Measurements from ENCODE around the gene CLGN.
"Not testable (repeated sequence)": the region's sequence is repeated elsewhere in the genome, so short reads cannot be mapped to it uniquely, and the experiment has no call there.

Gene CLGN, protein sequence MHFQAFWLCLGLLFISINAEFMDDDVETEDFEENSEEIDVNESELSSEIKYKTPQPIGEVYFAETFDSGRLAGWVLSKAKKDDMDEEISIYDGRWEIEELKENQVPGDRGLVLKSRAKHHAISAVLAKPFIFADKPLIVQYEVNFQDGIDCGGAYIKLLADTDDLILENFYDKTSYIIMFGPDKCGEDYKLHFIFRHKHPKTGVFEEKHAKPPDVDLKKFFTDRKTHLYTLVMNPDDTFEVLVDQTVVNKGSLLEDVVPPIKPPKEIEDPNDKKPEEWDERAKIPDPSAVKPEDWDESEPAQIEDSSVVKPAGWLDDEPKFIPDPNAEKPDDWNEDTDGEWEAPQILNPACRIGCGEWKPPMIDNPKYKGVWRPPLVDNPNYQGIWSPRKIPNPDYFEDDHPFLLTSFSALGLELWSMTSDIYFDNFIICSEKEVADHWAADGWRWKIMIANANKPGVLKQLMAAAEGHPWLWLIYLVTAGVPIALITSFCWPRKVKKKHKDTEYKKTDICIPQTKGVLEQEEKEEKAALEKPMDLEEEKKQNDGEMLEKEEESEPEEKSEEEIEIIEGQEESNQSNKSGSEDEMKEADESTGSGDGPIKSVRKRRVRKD

GRCh38 chr4:140427106-140427918 is at the start of gene CLGN:
Gene CLGN (minus strand): TSS chr4:140427648. CDS start chr4:140413078, 14,570 bp downstream.
- no peak for DNase-seq (ENCODE audit: low read depth, low spot score)

DNA sequence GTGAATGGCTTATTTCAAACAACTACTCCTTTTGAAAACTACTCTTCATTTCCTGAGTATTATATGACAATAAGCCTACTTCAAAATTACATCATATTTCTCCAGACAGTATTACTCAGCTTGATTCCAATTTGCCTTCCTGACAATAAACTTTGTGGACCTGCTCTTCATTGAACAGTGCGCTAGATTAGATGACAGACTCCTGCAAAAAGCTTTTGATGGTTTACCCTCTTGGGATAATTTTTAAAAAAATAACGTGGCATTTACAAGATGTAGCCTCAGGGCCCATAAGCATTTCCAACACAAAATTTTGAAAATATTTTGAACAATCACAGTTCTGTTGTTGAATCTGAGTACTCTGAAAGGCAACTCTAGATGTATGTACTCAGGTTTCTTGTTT is 44.7 kb upstream of the CLGN start:
- no peak for DNase-seq (ENCODE audit: low read depth, low spot score)

GRCh38 chr4:140469791-140470733 is 42.6 kb upstream of the CLGN start:
- DNase-seq (ENCODE audit: low read depth, low spot score), result no peak

GRCh38 chr4:140466146-140466545 is 38.7 kb upstream of the CLGN start:
- DNase-seq (ENCODE audit: low read depth, low spot score), result no peak

GRCh38 chr4:140463614-140464013 is 36.2 kb upstream of the CLGN start:
- DNase-seq (ENCODE audit: low read depth, low spot score), result no peak

DNA sequence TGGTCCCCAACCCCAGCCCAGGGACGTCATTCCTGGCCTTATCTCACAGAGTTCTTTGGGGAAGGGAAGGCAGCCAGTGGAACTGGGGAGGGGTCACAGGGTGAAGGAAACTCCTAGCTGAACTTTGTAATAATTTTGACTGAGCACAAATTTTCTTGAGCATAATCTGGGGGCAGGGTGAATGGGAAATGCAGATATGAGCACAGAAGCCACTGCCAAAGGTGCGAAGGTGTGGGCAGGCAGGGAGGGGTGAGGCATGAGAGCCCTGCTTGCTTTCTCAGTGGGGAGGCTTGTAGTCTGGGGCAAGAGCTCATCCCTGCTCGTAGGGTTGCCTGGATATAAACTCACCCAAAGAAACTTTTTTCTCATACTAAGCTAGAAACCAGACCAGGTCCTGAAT is 35.7 kb upstream of the CLGN start:
- no peak for DNase-seq (ENCODE audit: low read depth, low spot score)

GRCh38 chr4:140450352-140450751 is 22.9 kb upstream of the CLGN start:
- DNase-seq (ENCODE audit: low read depth, low spot score), result no peak

GRCh38 chr4:140448830-140449229 is 21.4 kb upstream of the CLGN start:
- DNase-seq (ENCODE audit: low read depth, low spot score), result no peak

DNA sequence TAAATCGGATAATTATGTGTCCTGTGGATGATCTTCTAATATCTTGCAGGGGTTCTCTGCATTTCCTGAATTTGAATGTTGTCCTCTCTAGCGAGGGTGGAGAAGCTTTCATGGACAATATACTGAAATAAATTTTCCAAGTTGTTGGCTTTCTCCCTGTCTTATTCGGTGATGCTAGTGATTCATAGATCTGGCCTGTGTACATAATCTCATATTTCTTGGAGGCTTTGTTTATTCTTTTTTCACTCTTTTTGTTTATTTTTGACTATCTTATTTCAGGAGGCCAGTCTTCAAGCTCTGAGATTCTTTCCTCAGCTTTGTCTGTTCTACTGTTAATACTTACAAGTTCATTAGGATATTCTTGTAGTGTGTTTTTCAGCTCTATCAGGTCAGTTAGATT is 20.7 kb upstream of the CLGN start:
- no peak for DNase-seq (ENCODE audit: low read depth, low spot score)

GRCh38 chr4:140444347-140444746 is 16.9 kb upstream of the CLGN start:
- not testable (repeated sequence) for DNase-seq (ENCODE audit: low read depth, low spot score)

DNA sequence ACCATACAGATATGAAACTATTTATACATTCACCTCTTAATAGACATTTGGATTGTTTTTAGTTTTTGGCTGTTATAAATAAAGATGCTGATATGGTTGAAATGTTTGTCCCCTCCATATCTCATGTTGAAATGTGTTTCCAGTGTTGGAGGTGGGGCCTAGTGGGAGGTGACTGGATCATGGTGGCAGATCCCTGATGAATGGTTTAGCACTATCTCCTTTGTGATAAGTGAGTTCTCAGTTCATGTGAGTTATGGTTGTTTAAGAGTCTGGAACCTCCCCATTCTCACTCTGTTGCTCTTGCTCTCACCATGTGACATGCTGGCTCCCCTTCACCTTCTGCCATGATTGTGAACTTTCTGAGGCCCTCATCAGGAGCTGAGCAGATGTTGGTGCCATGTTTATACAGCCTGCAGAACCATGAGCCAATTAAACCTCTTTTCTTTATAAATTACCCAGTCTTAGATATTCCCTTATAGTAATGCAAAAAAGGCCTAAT is 12.2 kb upstream of the CLGN start:
- DNase-seq (ENCODE audit: low read depth, low spot score), result no peak

GRCh38 chr4:140427919-140428471 is 547 bp upstream of the CLGN start:
- no peak for DNase-seq (ENCODE audit: low read depth, low spot score)

GRCh38 chr4:140426610-140427105 is 790 bp downstream of the CLGN start:
- DNase-seq (ENCODE audit: low read depth, low spot score), result no peak

DNA sequence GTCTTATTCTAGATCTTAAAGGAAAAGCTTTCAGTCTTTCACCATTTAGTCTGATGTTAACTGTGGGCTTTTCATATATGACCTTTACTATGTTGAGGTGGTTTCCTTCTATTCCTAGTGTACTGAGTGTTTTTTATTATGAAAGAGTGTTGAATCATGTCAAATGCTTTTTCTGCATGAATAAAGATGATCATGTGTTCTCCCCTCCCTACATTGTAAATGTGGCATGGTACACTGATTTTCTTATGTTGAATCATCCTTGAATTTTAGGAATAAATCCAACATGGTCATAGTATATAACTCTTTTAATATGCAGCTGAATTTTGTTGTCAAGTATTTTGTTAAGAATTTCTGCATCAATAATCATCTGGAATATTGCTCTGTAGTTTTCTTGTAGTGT is 4.3 kb downstream of the CLGN start:
- no peak for DNase-seq (ENCODE audit: low read depth, low spot score)

GRCh38 chr4:140413130-140413969 is 14.1 kb downstream of the CLGN start:
- not testable (repeated sequence) for DNase-seq (ENCODE audit: low read depth, low spot score)

GRCh38 chr4:140408974-140409373 is 18.5 kb downstream of the CLGN start:
- no peak for DNase-seq (ENCODE audit: low read depth, low spot score)

DNA sequence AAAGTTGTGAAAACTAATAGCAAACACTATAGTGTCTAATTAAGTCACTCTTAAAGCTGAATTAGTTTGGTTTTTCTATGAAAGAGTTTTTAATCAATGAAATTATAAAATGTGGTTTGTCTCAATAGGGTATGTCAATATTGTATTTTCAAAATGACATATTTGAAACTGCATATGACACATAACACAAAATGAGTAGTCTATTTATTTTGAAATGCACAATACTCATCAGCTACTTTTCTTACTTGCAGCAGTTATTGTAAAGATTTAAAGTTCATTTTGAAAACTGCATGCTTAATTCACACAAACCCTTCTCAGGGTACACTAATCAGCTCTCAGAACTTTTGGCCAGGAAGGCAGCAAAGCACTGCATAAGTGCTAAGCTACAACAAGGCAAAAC is 21.2 kb downstream of the CLGN start:
- no peak for DNase-seq (ENCODE audit: low read depth, low spot score)

GRCh38 chr4:140400111-140400510 is 27.3 kb downstream of the CLGN start:
- DNase-seq (ENCODE audit: low read depth, low spot score), result no peak

GRCh38 chr4:140395668-140396067 is 31.8 kb downstream of the CLGN start:
- no peak for DNase-seq (ENCODE audit: low read depth, low spot score)

- no peak for DNase-seq (ENCODE audit: low read depth, low spot score)
Observed at GRCh38 chr4:140388015-140388414, 39.4 kb downstream of the CLGN start.

All from smooth muscle cell of the brain vasculature (primary cell).